GM21619 (cell line): Measurements from ENCODE around the gene FRMD4A.
"Not testable (repeated sequence)": the region's sequence is repeated elsewhere in the genome, so short reads cannot be mapped to it uniquely, and the experiment has no call there.

Source experiments
- ATAC-seq: cut with Tn5 transposase; IDR thresholded peaks from one replicate; pipeline ENCODE4 v1.9.1; 2021; ENCODE audit not compliant: unreplicated experiment

The FRMD4A gene

DNA sequence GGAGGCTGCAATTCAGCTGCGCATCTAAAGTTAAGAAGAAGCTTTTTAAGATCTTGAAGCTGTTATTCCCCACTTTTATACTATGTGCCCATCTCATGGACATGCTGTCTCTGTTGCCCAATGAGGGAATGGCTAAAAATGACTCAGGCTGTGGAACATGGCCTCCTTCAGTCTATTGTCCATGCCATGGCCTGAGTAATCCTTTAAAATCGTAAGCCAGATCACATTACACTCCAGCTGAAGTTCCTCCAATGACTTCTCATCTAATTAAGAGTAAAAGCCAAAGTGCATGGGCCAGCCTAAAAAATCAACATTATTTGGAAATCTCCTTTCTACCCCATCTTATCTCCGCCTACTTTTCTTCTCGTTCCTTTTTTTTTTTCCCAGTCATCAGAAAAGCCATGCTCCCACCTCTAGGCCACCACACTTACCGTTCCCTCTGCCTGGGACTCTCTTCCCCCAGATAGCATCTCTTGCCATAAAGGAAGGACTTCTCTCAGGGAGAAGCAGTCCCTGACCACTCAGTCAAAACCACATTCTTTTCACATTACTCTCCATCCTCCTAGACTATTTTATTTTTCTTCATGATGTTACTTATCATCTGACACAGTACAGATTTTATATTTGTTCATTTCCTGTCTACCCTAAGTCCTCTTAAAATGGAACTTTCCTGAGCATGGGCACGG, 406.5 kb downstream of the FRMD4A start:
- no peak for ATAC-seq

- ATAC-seq = no peak
These were observed 408.1 kb downstream of the FRMD4A start for GRCh38 chr10:13922586-13922985.

GRCh38 chr10:13921941-13922340, 408.8 kb downstream of the FRMD4A start:
- ATAC-seq = no peak

- ATAC-seq = not testable (repeated sequence)
These were observed 409.6 kb downstream of the FRMD4A start for GRCh38 chr10:13921131-13921530.

- no peak for ATAC-seq
These were observed 410.3 kb downstream of the FRMD4A start for GRCh38 chr10:13920465-13920864.

- no peak for ATAC-seq
These were observed 410.7 kb downstream of the FRMD4A start for GRCh38 chr10:13920031-13920430.

DNA sequence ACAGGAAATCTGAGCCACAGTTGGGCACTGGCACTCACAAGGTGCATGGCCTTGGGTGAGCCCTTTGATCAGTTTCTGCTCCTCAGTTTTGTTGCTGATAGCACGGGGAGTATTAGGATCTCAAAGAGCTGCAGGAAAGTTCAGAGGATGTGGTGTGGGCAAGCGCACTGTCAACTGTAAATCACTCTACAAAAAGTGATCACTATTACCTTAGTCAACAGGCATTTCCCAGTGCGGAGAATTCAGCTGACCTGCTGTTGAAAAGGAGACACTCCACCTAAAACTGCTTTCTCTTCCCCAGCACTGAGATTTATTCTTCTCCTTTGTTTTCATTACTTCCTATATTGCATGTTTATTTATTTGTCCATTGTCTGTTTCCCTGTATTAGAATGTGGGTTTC, 412.9 kb downstream of the FRMD4A start:
- ATAC-seq = no peak

GRCh38 chr10:13916384-13916947, 414.3 kb downstream of the FRMD4A start:
- no peak for ATAC-seq

DNA sequence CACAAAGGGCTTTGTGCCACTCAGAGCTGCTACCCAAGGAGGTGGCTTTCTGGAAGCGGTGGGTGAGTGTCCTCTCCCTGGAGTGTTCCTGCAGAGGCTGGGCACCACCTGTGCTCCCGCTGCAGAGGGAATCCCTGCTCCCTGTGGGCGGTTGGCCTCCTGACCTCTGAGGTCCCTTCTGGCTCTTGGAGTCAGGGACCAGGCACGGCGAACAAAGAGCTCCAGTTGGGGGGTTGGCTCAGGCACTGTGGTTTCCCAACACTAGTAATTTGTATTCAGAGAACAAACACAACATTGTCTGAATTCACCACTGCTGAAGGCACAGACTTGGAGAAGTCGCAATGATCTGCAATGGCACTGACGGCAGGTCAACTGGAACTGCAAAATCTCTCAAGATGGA, 415.0 kb downstream of the FRMD4A start:
- ATAC-seq = no peak

- no peak for ATAC-seq
These were observed 416.8 kb downstream of the FRMD4A start for GRCh38 chr10:13913897-13914296.

DNA sequence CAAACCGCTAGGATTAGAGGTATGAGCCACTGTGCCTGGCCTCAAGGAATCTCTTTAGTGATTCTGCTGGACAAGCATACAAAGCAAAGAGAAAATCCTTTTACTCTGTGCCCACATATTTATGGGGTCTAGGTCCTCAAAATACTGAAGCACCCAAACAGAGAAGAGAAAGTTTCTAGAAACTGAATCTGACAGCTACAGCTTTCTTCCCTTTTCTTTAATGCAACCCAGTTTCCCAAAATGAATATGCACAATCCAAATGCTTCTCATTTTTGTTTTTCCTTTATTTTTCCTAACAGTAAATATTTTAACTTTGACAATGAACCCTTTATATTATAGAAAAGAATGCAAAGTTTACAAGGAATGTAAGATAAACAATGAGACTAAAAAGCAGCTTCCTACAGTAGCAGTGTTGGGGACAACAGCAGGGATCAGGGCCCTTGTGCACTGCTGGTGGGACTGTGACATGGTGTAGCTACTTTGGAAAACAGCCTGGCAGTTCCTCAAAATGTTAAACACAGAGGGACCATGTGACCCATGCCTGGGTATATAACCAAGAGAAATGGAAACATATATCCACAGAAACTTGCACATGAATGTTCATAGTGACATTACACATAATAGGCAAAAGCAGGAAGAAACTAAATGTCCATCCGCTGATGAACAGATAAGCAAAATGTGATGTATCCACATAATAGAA, 418.8 kb downstream of the FRMD4A start:
- ATAC-seq = no peak

GRCh38 chr10:13909516-13910258, 421.0 kb downstream of the FRMD4A start:
- no peak for ATAC-seq

- ATAC-seq = no peak
These were observed 422.2 kb downstream of the FRMD4A start for GRCh38 chr10:13908475-13908874.

GRCh38 chr10:13907570-13907969, 423.2 kb downstream of the FRMD4A start:
- ATAC-seq = no peak

GRCh38 chr10:13905281-13905680, 425.4 kb downstream of the FRMD4A start:
- no peak for ATAC-seq

DNA sequence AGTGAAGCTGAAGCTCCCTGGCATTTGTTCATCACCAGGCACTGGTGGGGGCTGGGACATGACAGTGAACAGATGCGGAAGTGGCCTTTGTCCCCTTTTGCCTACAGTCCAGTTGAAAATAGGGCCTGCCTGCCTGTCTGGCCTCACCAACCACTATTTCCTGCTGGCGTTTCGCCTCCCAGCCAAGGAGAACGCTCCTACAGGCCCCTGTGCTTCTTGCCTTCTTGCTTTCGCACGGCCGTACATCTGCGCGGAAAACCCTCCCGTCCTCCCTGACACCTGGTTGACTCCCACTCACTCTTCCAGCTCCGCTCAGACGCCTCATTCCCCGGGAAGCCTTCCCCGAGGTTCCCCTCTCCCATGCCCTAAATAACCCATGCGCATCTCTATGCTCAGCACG, 426.7 kb downstream of the FRMD4A start:
- no peak for ATAC-seq

- ATAC-seq = no peak
These were observed 427.7 kb downstream of the FRMD4A start for GRCh38 chr10:13902868-13903587.

- ATAC-seq = no peak
These were observed 430.8 kb downstream of the FRMD4A start for GRCh38 chr10:13899941-13900340.

DNA sequence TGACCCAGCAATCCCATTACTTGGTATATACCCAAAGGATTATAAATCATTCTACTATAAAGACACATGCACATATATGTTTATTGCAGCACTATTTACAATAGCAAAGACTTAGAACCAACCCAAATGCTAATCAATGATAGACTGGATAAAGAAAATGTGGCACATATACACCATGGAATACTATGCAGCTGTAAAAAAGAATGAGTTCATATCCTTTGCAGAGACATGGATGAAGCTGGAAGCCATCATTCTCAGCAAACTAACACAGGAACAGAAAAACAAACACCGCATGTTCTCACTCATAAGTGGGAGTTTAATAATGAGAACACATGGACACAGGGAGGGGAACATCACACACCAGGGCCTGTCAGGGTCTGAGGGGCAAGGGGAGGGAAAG, 434.6 kb downstream of the FRMD4A start:
- not testable (repeated sequence) for ATAC-seq

GRCh38 chr10:13894412-13895093, 436.2 kb downstream of the FRMD4A start:
- no peak for ATAC-seq
